HG03064 (cell line): Measurements from ENCODE around the gene CCDC154.

Experiments
- ATAC-seq: cut with Tn5 transposase; IDR thresholded peaks from one replicate; pipeline ENCODE4 v1.9.1; 2021; ENCODE audit warnings: low read depth; ENCODE audit not compliant: unreplicated experiment

The CCDC154 gene

GRCh38 chr16:1394367-1394951 is 49.9 kb downstream of the CCDC154 start:
- ATAC-seq: no peak

DNA sequence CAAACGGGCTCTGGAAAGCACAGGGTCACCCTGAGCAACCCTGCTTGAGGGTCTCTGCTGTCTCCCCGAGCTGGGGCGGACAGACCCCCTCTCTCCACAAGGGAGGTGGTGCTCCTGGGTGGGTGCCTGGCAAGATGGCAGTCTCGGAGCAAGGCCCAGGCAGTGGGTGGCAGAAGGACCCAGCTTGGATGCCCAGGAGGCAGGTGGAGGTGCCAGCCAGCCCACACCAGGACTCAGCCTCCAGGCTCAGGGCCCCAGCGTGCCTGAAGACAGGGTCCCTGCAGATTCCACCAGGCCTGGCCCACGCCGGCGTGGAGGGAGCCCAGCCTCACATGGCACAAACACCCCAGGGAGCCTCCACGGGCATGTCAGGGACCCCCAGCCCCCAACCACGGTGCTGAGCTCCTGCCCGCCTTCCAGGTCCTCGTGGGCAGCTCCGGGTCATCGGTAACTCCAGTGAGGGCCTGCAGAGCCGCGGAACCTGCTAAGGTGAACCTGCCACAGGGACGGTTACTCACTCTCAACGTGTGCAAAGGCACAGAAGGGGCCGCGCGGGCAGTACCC is 50.7 kb downstream of the CCDC154 start:
- no peak for ATAC-seq

GRCh38 chr16:1392826-1393225 is 51.5 kb downstream of the CCDC154 start:
- ATAC-seq: no peak

GRCh38 chr16:1390239-1390779 is 54.0 kb downstream of the CCDC154 start:
- no peak for ATAC-seq

DNA sequence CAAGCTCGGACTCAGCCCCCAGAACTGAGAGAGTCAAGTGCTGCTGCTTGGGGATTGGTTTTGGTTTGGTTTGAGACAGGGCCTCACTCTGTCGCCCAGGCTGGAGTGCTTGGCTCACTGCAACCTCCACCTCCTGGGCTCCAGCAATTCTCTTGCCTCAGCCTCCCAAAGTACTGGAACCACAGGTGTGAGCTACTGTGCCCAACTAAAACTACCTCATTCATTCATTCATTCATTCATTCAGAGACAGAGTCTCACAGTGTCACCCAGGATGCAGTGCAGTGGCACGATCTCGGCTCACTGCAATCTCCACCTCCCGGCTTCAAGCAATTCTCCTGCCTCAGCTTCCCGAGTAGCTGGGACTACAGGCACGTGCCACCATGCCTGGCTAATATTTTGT is 54.6 kb downstream of the CCDC154 start:
- ATAC-seq: no peak

GRCh38 chr16:1387331-1387730 is 57.0 kb downstream of the CCDC154 start:
- ATAC-seq: no peak

DNA sequence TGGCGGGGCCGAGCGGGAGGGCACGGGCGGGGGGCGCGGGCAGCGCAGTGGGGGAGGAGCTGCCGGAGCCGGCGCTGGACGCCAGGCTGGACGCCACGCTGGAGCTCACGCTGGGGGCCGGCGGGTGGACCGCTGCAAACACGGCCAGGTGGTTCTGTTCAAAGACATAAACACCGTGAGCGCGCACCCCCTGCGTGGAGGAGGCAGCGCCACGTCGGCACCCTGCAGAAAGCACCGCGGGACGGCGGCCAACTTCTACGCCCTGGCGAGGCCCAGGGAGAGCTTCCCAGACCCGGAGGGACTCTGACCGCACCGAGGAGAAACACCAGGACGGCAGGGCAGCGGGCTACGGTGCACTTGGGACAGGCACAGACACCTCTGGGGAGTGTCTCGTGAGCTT is 59.1 kb downstream of the CCDC154 start:
- no peak for ATAC-seq
